IPS-18a (cell line): ENCODE measurements around the gene USP40.

Experiments
- H3K27ac ChIP-seq: one replicate; pipeline ENCODE4 v1.5.1; 2013; ENCODE audit warnings: low read length
- H3K27me3 ChIP-seq: one replicate; pipeline ENCODE4 v1.6.1; 2013; ENCODE audit warnings: mild to moderate bottlenecking, low read length; ENCODE audit not compliant: control insufficient read depth, insufficient read depth
- H3K36me3 ChIP-seq: one replicate; pipeline ENCODE4 v1.6.1; 2013; ENCODE audit warnings: low read depth, low read length; ENCODE audit not compliant: control insufficient read depth
- H3K4me1 ChIP-seq: one replicate; pipeline ENCODE4 v1.6.1; 2013; ENCODE audit warnings: low read depth, low read length; ENCODE audit not compliant: control insufficient read depth
- H3K4me3 ChIP-seq: one replicate; pipeline ENCODE4 v1.5.1; 2013; ENCODE audit warnings: low read length
- H3K9ac ChIP-seq: one replicate; pipeline ENCODE4 v1.6.1; 2013; ENCODE audit warnings: mild to moderate bottlenecking, low read length, moderate library complexity
- H3K9me3 ChIP-seq: one replicate; pipeline ENCODE4 v1.6.1; 2013; ENCODE audit warnings: low read depth, low read length; ENCODE audit not compliant: control insufficient read depth

The USP40 gene

DNA sequence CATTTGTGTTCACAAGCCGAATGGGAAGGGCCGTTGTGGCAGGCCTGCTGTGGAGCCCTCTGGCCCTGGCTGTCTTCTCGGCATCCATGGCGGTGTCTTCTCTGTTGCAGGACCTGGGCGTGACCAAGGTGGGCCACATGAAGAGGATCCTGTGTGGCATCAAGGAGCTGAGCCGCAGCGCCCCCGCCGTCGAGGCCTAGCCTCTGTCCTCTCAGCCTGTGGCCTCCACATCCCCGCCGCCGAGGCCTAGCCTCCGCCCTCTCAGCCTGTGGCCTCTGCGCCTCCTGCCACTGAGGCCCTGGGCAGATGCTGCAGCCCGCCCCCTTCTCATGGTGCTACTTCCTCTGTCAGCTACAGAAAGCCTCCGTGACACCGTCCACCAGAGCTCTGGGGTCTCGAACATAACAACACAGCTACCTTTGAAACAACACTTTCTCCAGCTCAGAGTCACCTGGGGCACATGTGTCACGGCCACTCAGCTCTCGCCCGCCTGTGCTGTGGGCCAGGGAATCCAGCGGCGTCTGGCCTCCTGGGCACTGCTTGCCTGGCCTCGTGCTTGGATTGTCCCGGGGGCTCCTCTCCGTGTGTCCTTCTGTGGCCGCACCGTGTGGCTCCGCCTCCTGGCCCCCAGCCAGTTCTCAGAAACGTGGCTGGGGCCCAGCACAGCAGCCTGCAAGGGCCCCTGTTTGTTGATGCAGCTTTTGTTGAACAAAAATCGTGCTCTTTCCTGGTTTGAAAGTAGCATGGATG lies 97.1 kb downstream of the USP40 start:
- peaks cover 12% of the 10 kb centered on the region for H3K36me3 ChIP-seq
- H3K9ac ChIP-seq = no peak overlapping the region
- H3K27ac ChIP-seq = no peak overlapping the region
- H3K4me1 ChIP-seq = no peaks in the 10 kb centered on the region
- H3K9me3 ChIP-seq = no peaks in the 10 kb centered on the region
- H3K27me3 ChIP-seq = no peaks in the 10 kb centered on the region
- H3K4me3 ChIP-seq = no peak overlapping the region

DNA sequence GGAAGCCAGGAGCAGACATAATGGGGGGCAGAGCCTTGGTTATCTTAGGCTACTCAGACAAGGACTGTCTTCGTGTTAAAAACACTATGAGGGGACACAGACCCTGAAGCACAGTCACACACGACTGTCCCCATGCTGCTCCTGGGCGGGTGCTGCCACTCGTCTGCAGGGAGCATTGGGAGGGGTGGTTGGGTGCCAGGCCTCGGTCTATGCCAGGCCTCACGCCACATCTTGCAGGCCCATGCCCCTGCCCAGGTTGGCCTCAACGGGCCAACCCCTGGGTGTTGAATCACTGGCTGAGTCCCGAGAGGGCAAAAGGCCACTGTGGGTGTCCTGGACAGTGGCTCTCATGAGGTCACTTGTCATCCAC lies 97.9 kb downstream of the USP40 start:
- Histone ChIP-seq H3K27ac (no peak overlapping the region), H3K9me3 (no peaks in the 10 kb centered on the region), H3K4me1 (no peaks in the 10 kb centered on the region), H3K9ac (no peak overlapping the region), H3K36me3 (peaks cover 14% of the 10 kb centered on the region), H3K4me3 (no peak overlapping the region), H3K27me3 (no peaks in the 10 kb centered on the region)

DNA sequence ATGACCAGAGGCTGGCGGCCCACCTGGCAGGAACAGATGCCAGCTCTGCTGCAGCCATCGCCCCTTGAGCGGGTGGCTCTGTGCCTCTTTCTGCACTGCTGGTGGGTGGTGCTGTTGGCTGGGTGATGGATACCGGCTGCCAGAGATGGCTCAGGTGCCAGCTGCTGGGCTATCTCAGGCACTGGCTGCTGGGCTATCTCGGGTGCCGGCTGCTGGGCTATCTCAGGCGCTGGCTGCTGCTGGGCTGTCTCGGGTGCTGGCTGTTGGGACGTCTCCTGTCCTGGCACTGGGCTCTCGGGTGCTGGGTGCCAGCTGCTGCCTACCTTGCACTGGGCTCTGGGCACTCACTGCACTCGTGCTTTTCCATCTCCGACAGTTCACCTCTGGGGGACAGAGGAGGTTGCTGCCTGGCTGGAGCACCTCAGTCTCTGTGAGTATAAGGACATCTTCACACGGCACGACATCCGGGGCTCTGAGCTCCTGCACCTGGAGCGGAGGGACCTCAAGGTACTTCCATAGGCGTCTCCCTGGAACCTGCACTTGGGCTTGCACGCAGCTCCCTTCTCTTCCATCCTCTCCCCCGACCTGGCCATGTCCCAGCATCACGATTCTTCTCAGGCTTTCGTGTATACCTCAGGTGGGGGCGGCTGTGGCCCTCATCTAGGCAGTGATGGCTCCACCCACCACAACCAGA lies 98.4 kb downstream of the USP40 start:
- Histone ChIP-seq H3K36me3 (peaks cover 17% of the 10 kb centered on the region), H3K4me3 (no peak overlapping the region), H3K27me3 (no peaks in the 10 kb centered on the region), H3K9ac (no peak overlapping the region), H3K9me3 (no peaks in the 10 kb centered on the region), H3K27ac (no peak overlapping the region), H3K4me1 (no peaks in the 10 kb centered on the region)

DNA sequence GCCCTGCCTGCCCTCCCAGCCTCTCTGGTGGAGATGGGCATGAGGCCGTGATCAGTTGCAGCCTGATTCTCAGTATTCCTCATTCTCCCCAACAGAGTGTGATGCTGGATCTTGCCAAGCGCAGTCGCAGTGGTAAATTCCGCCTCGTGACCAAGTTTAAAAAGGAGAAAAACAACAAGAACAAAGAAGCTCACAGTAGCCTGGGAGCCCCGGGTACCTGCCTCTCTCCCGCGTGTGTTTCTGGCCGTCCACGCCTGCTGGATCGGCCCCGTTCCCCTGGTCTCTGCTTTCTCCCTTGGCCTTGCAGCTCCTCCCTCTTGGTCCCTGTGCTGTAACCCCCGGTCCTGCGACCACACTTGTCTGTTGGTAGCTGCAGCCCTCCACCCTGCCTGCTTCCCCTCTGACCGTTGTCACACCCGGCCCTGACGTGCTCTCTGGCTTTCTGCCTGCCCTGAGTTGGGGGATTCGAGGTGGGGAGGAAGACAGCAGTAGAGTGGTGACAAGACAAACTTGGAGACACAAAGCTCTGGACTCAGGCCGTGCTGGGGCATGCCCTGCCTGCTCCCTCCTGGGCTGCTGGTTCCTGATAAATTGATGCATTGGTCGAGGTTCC lies 99.5 kb downstream of the USP40 start:
- H3K4me1 ChIP-seq = no peaks in the 10 kb centered on the region
- H3K4me3 ChIP-seq = no peak overlapping the region
- H3K9ac ChIP-seq = no peak overlapping the region
- H3K27ac ChIP-seq = no peak overlapping the region
- H3K9me3 ChIP-seq = no peaks in the 10 kb centered on the region
- H3K36me3 ChIP-seq = peaks cover 17% of the 10 kb centered on the region
- no peaks in the 10 kb centered on the region for H3K27me3 ChIP-seq

DNA sequence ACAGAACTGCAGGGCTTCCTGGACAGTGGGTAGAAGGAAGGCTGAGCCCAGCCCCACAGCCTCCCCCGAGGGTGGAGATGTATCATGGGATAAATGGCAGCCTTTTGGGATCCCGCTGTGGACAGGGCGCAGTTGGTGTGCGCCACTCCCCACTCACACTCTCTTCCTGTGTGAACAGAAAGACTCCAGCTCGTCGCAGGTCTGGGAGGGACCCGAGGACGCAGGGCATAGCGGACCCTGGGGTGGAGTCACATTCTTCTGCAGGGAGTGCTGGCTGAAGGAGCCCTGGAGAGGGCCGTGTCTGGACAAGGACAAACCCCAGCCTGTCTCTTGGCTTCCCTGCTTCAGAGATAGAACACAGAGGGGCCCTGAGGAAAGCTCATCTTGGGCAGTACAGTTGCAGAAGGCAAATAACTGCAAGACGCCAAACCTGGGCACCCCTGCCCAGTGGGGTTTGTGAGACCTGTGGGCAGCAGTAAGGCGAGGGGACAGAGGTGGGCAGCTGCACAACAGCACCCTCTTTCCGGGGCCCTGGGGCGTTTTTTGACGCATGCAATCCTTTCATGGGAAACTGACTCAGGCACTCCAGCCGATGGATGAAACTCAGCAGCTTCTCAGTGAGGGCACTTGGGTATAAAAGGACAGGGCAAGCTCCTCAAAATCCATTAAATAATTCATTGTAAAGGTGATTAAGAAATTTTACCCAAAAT lies 101.9 kb downstream of the USP40 start:
- Histone ChIP-seq H3K9ac (no peak overlapping the region), H3K9me3 (no peaks in the 10 kb centered on the region), H3K4me3 (no peak overlapping the region), H3K4me1 (no peaks in the 10 kb centered on the region), H3K27ac (no peak overlapping the region), H3K27me3 (no peaks in the 10 kb centered on the region), H3K36me3 (peaks cover 17% of the 10 kb centered on the region)

DNA sequence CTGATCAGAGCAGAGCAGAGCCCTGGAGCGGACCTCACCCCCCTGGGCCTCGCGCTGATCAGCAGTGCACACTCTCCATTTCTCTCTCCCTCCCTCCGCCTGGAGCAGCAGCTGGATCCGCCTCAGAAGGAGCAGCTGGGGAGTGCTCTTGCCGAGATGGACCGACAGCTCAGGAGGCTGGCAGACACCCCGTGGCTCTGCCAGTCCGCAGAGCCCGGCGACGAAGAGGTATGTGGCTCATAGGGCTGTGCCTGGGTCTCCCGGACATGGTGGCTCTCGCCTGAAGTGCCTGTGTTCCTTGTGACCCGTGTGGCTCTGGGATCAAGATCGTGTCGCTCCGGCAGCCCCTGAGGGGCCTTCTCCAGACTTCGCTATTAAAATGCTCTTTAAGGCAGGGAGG lies 102.5 kb downstream of the USP40 start:
- H3K9ac ChIP-seq = no peak overlapping the region
- H3K27ac ChIP-seq = no peak overlapping the region
- H3K36me3 ChIP-seq = peaks cover 13% of the 10 kb centered on the region
- H3K4me3 ChIP-seq = no peak overlapping the region
- no peaks in the 10 kb centered on the region for H3K27me3 ChIP-seq
- no peaks in the 10 kb centered on the region for H3K4me1 ChIP-seq
- H3K9me3 ChIP-seq = no peaks in the 10 kb centered on the region

DNA sequence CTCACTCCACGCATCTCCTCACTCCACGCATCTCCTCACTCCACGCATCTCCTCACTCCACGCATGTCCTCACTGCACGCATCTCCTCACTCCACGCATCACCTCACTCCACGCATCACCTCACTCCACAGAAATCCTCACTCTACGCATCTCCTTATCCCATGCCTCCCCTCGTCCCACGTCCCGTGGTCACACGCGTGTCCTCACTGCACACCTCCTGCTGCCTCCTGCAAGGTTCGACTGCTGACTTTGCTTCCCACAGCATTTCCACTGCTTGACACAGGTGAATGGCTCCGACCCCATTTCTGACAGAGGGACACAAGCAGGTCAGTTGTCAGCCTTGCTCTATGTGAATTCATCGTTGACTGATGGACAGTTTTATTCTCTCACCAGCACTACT lies 103.0 kb downstream of the USP40 start:
- no peak overlapping the region for H3K27ac ChIP-seq
- H3K9ac ChIP-seq = no peak overlapping the region
- H3K27me3 ChIP-seq = no peaks in the 10 kb centered on the region
- H3K36me3 ChIP-seq = peaks cover 8% of the 10 kb centered on the region
- H3K4me1 ChIP-seq = no peaks in the 10 kb centered on the region
- no peak overlapping the region for H3K4me3 ChIP-seq
- H3K9me3 ChIP-seq = no peaks in the 10 kb centered on the region

DNA sequence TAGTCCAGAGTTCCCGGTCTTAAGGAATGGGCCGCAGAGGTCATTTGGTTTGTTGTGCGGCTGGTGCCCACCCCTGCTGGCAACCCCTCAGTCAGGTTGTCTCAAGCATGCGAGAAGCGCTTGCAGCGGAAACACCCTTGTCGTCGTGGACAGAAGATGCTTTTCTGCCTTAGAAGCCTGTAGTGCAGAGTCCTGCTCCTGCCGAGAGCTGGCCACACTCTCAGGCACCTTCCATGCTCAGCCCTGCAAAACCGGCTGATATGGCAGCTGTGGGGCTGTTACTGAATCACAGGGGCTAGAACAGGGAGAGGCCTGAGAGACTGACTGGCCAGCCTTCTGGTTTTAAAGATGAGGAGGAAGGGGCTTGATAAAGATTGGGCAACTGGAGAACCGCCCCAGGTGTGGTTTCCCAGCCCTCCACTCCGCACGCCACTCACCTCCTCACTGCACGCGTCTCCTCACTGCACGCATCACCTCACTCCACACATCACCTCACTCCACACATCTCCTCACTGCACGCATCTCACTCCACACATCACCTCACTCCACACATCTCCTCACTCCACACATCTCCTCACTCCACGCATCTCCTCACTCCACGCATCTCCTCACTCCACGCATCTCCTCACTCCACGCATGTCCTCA lies 103.6 kb downstream of the USP40 start:
- H3K9ac ChIP-seq = no peak overlapping the region
- H3K9me3 ChIP-seq = no peaks in the 10 kb centered on the region
- H3K27ac ChIP-seq = no peak overlapping the region
- H3K4me3 ChIP-seq = no peak overlapping the region
- no peaks in the 10 kb centered on the region for H3K27me3 ChIP-seq
- no peaks in the 10 kb centered on the region for H3K4me1 ChIP-seq
- peaks cover 8% of the 10 kb centered on the region for H3K36me3 ChIP-seq

DNA sequence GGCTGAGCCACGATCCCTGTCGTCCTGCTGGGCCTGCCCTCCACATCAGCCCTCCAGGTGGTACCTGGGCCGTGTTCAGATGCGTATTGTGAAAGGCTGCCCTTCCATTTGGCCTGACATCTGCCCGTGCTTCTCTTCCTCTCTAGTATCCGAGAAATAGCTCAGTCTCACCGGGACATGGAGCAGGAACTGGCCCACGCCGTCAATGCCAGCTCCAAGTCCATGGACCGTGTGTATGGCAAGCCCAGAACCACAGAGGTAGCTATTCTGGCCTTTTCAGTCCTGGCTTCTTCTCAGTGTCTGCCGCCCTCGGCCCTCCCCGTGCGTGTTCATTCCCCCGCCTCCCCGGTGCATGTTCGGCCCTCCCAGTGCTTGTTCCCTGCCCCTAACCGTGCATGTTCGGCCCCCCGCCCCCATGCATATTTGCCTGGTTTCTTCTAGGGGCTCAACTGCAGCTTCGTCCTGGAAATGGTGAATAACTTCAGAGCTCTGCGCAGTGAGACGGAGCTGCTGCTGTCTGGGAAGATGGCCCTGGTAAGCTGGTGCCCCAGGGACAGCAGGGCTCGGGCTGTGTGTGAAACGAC lies 104.3 kb downstream of the USP40 start:
- peaks cover 5% of the 10 kb centered on the region for H3K36me3 ChIP-seq
- H3K27ac ChIP-seq = no peak overlapping the region
- H3K27me3 ChIP-seq = no peaks in the 10 kb centered on the region
- no peaks in the 10 kb centered on the region for H3K4me1 ChIP-seq
- H3K9me3 ChIP-seq = no peaks in the 10 kb centered on the region
- no peak overlapping the region for H3K4me3 ChIP-seq
- no peak overlapping the region for H3K9ac ChIP-seq

DNA sequence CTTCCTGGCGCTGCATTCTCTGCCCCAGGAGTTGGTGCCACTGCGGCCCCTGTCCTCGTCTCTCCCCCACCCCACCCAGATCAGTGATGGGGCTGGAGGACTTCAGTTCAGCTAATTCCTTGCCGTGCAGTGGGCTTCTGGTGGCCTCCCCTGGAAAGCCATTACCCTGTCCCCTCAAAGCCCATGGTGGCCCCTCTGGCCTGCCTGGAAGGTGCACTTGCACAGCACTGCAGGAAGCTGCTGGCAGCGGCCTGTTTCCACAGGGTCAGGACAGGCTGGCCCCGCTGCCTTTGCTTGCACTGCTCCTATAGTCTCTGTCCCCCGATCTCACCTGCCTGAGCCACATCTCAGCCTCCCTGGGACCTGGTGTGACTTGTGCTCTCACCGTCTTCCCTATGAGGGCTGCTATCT lies 105.1 kb downstream of the USP40 start:
- no peak overlapping the region for H3K9ac ChIP-seq
- no peak overlapping the region for H3K27ac ChIP-seq
- no peaks in the 10 kb centered on the region for H3K9me3 ChIP-seq
- no peak overlapping the region for H3K4me3 ChIP-seq
- no peaks in the 10 kb centered on the region for H3K4me1 ChIP-seq
- H3K27me3 ChIP-seq = no peaks in the 10 kb centered on the region
- H3K36me3 ChIP-seq = peaks cover 8% of the 10 kb centered on the region
